ENCODE data around the gene NR4A3. TPM values are rescaled to one million over a fixed set of nuclear protein-coding genes. Genes with fewer than 3 reads are reported as not detected.

Gene NR4A3
- total and polyA plus RNA-seq, 9 of the 15 experiments (the other 6 are each of a cell fraction or from before 2014, with no cell fraction given), result 0.04 to 0.07 TPM; not detected in 7

GRCh38 chr9:99876190-99876589 is 54.5 kb downstream of the NR4A3 start:
- H2AFZ ChIP-seq (ENCODE audit: low read depth, low read length), result no peak overlapping the region
- in situ Hi-C loops (cut with MboI) (no loop called here), intact Hi-C loops (cut with micrococcal nuclease) (no loop called here)
- H3K79me2 ChIP-seq (ENCODE audit: control insufficient read depth, insufficient read depth, low read length), result no peaks in the 10 kb centered on the region
- ATAC-seq (no peak), FAIRE-seq (no peak), DNase-seq (ENCODE audit: extremely low read depth in 1 of 4, low spot score in 3 of 4) (no peak)
- H3K9me1 ChIP-seq (ENCODE audit: control insufficient read depth, insufficient read depth, low read length), result no peaks in the 10 kb centered on the region
- no peak overlapping the region for H3K9ac ChIP-seq (ENCODE audit: insufficient read depth in 1 of 2, low read depth in 2 of 2, low read length in 2 of 2)
- POLR2A ChIA-PET, result no interaction called here
- H3K4me3 ChIP-seq, result no peak overlapping the region
- no peaks in the 10 kb centered on the region for H3K9me3 ChIP-seq (replicated peaks; ENCODE audit: control insufficient read depth, insufficient read depth, low read depth, low read length)
- no TSS peak for BruUV-seq (replicated peaks)
- H3K27me3 ChIP-seq (ENCODE audit: control insufficient read depth in 2 of 2, insufficient read depth in 2 of 2, low read length in 2 of 2), result no peaks in the 10 kb centered on the region; a peak in 1 of 5 replicates
- no peaks in the 10 kb centered on the region for H3K4me1 ChIP-seq (replicated peaks in 1 of 2; ENCODE audit: control insufficient read depth in 2 of 2, insufficient read depth in 2 of 2, low read length in 2 of 2)
- H3K27ac ChIP-seq (ENCODE audit: extremely low read depth, low read depth, low read length), result no peak overlapping the region
- H3K36me3 ChIP-seq (ENCODE audit: control insufficient read depth, insufficient read depth, low read length), result no peaks in the 10 kb centered on the region
- 0% methylated on average over 2 of the region's 2 CpGs for WGBS (ENCODE audit: insufficient coverage, low coverage, missing lambda C conversion rate)
- CTCF ChIA-PET (ENCODE audit: low intra/inter-chr PET ratio), result no interaction called here
- no peaks in the 10 kb centered on the region for H4K20me1 ChIP-seq (replicated peaks; ENCODE audit: control insufficient read depth, insufficient read depth, low read length)
- H3K4me2 ChIP-seq (ENCODE audit: insufficient read depth, low read length), result no peak overlapping the region
- TF ChIP-seq COPS2 (conservative IDR thresholded peaks at IDR 0.05), result no peak
- TF ChIP-seq, protein P1, sequence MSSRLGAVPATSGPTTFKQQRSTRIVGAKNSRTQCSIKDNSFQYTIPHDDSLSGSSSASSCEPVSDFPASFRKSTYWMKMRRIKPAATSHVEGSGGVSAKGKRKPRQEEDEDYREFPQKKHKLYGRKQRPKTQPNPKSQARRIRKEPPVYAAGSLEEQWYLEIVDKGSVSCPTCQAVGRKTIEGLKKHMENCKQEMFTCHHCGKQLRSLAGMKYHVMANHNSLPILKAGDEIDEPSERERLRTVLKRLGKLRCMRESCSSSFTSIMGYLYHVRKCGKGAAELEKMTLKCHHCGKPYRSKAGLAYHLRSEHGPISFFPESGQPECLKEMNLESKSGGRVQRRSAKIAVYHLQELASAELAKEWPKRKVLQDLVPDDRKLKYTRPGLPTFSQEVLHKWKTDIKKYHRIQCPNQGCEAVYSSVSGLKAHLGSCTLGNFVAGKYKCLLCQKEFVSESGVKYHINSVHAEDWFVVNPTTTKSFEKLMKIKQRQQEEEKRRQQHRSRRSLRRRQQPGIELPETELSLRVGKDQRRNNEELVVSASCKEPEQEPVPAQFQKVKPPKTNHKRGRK (tag; IDR thresholded peaks at IDR 0.05), result no peak
- no peak for TF ChIP-seq ETS2 (tag; IDR thresholded peaks at IDR 0.05; ENCODE audit: borderline replicate concordance, poor library complexity, severe bottlenecking)
- no peak for TF ChIP-seq ZSCAN32 (CRISPR knock-in tag; IDR thresholded peaks at IDR 0.05)
- TF ChIP-seq, protein P2, sequence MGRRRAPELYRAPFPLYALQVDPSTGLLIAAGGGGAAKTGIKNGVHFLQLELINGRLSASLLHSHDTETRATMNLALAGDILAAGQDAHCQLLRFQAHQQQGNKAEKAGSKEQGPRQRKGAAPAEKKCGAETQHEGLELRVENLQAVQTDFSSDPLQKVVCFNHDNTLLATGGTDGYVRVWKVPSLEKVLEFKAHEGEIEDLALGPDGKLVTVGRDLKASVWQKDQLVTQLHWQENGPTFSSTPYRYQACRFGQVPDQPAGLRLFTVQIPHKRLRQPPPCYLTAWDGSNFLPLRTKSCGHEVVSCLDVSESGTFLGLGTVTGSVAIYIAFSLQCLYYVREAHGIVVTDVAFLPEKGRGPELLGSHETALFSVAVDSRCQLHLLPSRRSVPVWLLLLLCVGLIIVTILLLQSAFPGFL (CRISPR knock-in tag; IDR thresholded peaks at IDR 0.05), result no peak
- no peak for TF ChIP-seq ZNF140 (CRISPR knock-in tag; IDR thresholded peaks at IDR 0.05)
- no peak for TF ChIP-seq KLF16 (IDR thresholded peaks at IDR 0.05)
- no peak for TF ChIP-seq POLR3A (IDR thresholded peaks at IDR 0.05; ENCODE audit: borderline replicate concordance, extremely low read depth, insufficient read depth, insufficient read length)
- no peak for TF ChIP-seq SMAD4 (CRISPR knock-in tag; conservative IDR thresholded peaks at IDR 0.05)
- TF ChIP-seq, protein P3, sequence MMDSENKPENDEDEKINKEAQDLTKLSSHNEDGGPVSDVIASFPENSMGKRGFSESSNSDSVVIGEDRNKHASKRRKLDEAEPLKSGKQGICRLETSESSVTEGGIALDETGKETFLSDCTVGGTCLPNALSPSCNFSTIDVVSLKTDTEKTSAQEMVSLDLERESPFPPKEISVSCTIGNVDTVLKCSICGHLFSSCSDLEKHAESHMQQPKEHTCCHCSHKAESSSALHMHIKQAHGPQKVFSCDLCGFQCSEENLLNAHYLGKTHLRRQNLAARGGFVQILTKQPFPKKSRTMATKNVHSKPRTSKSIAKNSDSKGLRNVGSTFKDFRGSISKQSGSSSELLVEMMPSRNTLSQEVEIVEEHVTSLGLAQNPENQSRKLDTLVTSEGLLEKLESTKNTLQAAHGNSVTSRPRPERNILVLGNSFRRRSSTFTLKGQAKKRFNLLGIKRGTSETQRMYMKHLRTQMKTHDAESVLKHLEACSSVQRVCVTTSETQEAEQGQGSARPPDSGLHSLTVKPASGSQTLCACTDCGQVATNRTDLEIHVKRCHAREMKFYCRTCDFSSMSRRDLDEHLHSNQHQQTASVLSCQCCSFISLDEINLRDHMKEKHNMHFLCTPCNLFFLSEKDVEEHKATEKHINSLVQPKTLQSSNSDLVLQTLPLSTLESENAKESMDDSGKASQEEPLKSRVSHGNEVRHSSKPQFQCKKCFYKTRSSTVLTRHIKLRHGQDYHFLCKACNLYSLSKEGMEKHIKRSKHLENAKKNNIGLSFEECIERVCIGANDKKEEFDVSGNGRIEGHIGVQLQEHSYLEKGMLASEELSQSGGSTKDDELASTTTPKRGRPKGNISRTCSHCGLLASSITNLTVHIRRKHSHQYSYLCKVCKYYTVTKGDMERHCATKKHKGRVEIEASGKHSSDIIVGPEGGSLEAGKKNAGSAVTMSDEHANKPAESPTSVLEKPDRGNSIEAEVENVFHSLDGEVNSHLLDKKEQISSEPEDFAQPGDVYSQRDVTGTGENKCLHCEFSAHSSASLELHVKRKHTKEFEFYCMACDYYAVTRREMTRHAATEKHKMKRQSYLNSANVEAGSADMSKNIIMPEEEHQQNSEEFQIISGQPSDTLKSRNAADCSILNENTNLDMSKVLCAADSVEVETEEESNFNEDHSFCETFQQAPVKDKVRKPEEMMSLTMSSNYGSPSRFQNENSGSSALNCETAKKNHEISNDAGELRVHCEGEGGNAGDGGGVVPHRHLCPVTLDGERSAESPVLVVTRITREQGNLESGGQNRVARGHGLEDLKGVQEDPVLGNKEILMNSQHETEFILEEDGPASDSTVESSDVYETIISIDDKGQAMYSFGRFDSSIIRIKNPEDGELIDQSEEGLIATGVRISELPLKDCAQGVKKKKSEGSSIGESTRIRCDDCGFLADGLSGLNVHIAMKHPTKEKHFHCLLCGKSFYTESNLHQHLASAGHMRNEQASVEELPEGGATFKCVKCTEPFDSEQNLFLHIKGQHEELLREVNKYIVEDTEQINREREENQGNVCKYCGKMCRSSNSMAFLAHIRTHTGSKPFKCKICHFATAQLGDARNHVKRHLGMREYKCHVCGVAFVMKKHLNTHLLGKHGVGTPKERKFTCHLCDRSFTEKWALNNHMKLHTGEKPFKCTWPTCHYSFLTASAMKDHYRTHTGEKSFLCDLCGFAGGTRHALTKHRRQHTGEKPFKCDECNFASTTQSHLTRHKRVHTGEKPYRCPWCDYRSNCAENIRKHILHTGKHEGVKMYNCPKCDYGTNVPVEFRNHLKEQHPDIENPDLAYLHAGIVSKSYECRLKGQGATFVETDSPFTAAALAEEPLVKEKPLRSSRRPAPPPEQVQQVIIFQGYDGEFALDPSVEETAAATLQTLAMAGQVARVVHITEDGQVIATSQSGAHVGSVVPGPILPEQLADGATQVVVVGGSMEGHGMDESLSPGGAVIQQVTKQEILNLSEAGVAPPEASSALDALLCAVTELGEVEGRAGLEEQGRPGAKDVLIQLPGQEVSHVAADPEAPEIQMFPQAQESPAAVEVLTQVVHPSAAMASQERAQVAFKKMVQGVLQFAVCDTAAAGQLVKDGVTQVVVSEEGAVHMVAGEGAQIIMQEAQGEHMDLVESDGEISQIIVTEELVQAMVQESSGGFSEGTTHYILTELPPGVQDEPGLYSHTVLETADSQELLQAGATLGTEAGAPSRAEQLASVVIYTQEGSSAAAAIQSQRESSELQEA (IDR thresholded peaks at IDR 0.05; ENCODE audit: low read depth), result no peak
- no peak for TF ChIP-seq ZNF764 (CRISPR knock-in tag; IDR thresholded peaks at IDR 0.05; ENCODE audit: low read depth)
